NCI-H2196 treated with DMSO at 0.1 percent for 48 hours (cell line): ENCODE data around the gene DHCR24.

Experiments used
- DNase-seq: peaks from one replicate; lab custom pipeline; 2025; ENCODE audit not compliant: unreplicated experiment; lab: John Stamatoyannopoulos, UW

Gene DHCR24

GRCh38 chr1:54846716-54847284 is 40.2 kb downstream of the DHCR24 start:
- DNase-seq = no peak

- no peak for DNase-seq
These were observed 40.7 kb downstream of the DHCR24 start for GRCh38 chr1:54846301-54846700.

- DNase-seq = no peak
These were observed 41.2 kb downstream of the DHCR24 start for GRCh38 chr1:54845772-54846171.

GRCh38 chr1:54844564-54844963 is 42.4 kb downstream of the DHCR24 start:
- no peak for DNase-seq

- no peak for DNase-seq
These were observed 43.5 kb downstream of the DHCR24 start for GRCh38 chr1:54843449-54843848.

GRCh38 chr1:54842963-54843362 is 44.0 kb downstream of the DHCR24 start:
- no peak for DNase-seq

GRCh38 chr1:54842206-54842915 is 44.6 kb downstream of the DHCR24 start:
- no peak for DNase-seq

GRCh38 chr1:54839824-54840223 is 47.2 kb downstream of the DHCR24 start:
- DNase-seq = no peak

- no peak for DNase-seq
These were observed 48.3 kb downstream of the DHCR24 start for GRCh38 chr1:54838565-54839180.

GRCh38 chr1:54837002-54837853 is 49.8 kb downstream of the DHCR24 start:
- no peak for DNase-seq

- no peak for DNase-seq
These were observed 50.4 kb downstream of the DHCR24 start for GRCh38 chr1:54836594-54836993.

GRCh38 chr1:54835970-54836369 is 51.0 kb downstream of the DHCR24 start:
- DNase-seq = peak; percentile 4

- no peak for DNase-seq
These were observed 51.7 kb downstream of the DHCR24 start for GRCh38 chr1:54835131-54835898.

GRCh38 chr1:54834007-54834541 is 52.9 kb downstream of the DHCR24 start:
- no peak for DNase-seq

GRCh38 chr1:54833121-54833520 is 53.9 kb downstream of the DHCR24 start:
- DNase-seq = no peak

- DNase-seq = no peak
These were observed 60.7 kb downstream of the DHCR24 start for GRCh38 chr1:54826226-54826816.

GRCh38 chr1:54825696-54826095 is 61.3 kb downstream of the DHCR24 start:
- no peak for DNase-seq

GRCh38 chr1:54823670-54824069 is 63.3 kb downstream of the DHCR24 start:
- DNase-seq = no peak

- no peak for DNase-seq
These were observed 67.3 kb downstream of the DHCR24 start for GRCh38 chr1:54819733-54820132.

- DNase-seq = no peak
These were observed 67.8 kb downstream of the DHCR24 start for GRCh38 chr1:54819195-54819536.
